Activated T-helper 1 cell treated with Interleukin-2 at 50 U/mL for 16 hours (primary cell): Measurements from ENCODE around the gene TCAF2.
"Not testable (repeated sequence)": the region's sequence is repeated elsewhere in the genome, so short reads cannot be mapped to it uniquely, and the experiment has no call there.

Experiments
- DNase-seq: peaks from one replicate; pipeline ENCODE4 v3.0.0-alpha.2; 2020; ENCODE audit warnings: low read depth

TCAF2 gene

DNA sequence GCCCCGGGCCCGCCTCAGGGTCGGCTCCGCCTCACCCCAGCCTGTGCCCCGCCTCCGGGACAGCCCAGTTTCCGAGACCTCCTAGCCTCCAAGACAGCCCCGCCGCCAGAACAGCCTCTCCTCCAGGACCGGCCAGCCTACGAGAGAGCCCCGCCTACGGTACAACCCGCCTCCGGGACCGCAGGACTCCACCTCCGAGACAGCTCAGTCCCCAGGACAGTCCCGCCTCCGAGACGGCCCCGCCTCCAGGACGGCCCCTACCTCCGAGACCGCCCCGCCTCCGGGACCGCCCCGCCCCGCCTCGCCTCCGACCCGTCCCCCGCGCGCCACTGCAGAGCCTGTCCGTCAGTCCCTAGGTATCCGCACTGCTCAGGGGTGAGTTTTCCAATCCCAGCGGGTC, at the start of gene TCAF2:
TSS of gene TCAF2 (plus strand) at position 329 of the 400 bp plus-strand sequence.
- DNase-seq: peak; percentile 52

DNA sequence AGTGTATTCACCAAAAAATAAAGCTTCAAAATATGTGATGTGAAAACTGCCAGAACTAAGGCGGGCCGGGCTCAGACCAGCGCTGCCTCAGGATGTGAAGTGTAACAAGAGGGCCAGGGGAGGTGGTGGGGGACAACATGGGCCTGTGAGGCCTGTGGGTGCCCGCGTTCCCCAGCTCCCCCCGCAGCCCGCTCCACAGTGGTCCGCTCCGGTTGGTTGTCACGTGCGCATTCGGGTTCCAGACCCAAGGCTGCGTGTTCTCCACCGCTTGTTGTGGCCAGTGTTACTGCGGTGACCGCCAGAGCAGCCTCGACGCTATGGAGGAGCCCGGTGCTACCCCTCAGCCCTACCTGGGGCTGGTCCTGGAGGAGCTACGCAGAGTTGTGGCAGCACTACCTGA, 49.3 kb upstream of the TCAF2 start, which contains the start of gene CTAGE15:
TSS of gene CTAGE15 (plus strand) at position 301 of the 400 bp plus-strand sequence. CDS start at position 318, 17 bp downstream.
- not testable (repeated sequence) for DNase-seq

GRCh38 chr7:143588183-143588582, 32.6 kb upstream of the TCAF2 start:
- not testable (repeated sequence) for DNase-seq

DNA sequence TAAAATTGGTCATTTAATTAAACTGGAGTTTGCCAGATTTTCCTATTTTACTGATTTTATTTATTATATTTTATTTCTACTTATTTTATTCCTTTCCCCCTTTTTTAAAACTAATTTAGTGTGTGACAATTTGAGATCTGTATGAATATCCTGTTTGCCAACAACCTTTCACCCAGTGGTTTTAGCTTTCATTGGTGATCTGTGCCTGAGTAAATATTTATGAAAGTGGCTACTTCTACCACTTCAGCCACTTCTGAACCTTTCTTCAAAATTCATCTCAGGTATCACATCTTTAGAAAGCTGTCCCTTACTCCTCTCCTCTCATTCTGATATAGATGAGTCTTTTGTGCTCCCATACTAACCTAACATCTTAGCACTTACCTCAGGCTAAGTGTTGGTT, 30.9 kb upstream of the TCAF2 start:
- not testable (repeated sequence) for DNase-seq

- DNase-seq: not testable (repeated sequence)
Observed at GRCh38 chr7:143598086-143598485, 22.7 kb upstream of the TCAF2 start.

DNA sequence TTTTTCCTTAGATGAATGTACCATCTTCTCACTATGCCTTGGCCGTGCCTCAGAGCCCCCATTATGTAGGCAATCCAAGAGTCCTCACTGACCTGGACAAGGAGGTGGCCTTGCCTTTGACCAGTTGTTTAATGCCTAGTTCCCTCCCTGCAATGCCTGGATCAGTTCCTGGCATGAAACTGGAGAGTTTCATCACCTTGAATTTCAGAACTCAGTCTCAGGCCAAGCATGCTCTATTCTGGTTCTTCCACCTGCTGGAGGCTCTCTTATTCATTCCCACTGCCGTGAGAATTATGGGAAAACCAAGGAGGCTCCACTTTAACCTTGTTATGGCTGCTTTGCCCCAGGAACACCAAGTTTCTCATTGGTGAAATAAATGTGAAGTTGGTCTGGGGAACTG, 17.2 kb upstream of the TCAF2 start:
- DNase-seq: not testable (repeated sequence)

DNA sequence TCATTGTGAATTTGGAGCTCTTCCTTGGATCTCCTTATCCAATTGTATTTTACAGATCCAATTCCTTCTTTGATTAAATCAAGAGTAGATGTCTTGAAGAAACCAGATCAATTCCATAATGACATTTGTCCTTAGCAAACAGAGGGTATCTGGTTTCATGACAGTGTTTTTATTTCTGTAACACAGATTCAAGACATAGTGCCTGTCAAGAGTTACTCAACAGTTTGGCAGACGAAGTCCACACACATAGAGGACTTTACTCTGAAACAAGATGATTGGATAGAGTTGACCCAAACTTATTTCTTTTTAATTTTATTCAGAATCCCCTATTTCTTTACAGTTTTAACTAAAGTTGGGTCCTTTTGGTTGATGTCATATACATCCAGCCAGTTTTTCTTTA, 14.7 kb upstream of the TCAF2 start:
- not testable (repeated sequence) for DNase-seq

- DNase-seq: not testable (repeated sequence)
Observed at GRCh38 chr7:143615545-143615944, 5.2 kb upstream of the TCAF2 start.

DNA sequence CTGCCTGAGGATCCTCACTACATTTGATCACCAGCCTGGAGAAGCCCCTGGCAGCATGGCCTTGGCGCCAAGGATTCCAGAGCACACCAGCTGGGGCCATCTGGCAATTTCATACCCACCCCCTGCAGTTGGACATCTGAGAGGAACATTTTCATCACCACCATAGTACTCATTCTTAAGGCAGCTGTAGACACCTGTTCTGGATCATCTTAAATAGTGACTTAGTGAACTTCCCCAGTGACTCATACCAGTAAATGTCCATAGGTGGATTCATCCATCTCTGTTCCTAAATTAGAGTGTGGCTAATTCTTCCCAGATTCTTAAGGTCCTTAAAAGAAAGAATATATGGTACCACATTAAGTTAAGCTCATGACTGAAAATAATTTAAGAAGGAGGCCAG, 3.6 kb upstream of the TCAF2 start:
- DNase-seq: not testable (repeated sequence)

GRCh38 chr7:143620058-143620457, 716 bp upstream of the TCAF2 start:
- not testable (repeated sequence) for DNase-seq

DNA sequence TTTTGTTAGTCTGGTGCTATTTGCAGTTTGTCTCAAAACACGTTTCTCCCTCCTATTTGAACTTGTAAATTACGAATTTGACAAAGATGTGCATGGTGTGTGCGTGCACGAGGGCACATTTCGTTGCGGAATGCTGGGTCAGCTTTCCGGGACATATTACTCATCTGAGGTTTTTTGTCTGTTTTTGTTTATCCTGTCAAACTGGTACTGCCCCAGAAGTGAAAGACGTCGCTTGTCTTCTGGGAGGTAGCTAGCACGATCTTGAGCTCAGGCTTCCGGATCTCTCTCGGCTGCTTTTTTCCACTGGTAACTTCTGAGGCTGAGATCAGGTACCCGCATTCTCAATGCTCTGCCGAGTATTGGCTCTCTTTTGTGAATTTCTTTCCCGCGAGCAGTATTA, 401 bp downstream of the TCAF2 start:
- DNase-seq: not testable (repeated sequence)

DNA sequence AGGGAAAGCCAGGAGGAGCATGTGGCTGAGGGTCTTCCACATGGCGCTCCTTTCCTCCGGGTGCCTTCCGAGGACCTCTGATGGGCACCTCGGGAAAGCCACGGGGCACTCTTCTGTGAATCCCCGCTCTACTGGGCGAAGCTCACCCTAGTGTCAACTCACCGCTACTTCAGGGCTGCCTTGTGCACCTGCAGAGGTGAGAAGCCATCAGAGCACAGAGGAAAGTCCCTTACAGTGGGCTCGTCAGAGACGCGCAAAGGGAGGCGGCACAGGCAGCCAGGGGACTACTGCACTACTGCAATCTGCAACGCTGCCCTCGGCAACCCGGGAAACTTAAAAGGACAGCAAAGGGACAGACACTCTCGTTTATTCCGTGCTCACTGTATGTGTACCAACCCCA, 1.4 kb downstream of the TCAF2 start:
- DNase-seq: not testable (repeated sequence)

GRCh38 chr7:143630653-143631052, 9.9 kb downstream of the TCAF2 start:
- not testable (repeated sequence) for DNase-seq

DNA sequence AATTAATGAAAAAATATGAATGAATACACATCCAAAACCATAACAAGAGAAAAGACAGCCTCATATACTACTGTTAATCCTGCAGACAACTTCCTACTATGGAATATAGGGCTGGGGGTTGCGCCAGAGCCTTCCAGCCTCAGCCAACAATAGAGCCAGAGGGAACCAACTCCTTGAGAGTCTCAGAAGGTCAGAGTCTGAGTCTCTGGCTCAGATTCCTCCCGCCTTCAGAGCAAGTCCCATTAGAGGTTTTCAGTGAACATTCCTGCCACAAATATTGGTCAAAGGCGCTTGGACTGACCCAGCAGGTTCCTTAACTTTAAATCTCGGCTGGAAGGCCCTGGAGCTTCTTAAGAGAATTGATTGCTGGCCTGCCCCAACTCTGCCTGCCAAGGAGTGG, 11.7 kb downstream of the TCAF2 start:
- not testable (repeated sequence) for DNase-seq

DNA sequence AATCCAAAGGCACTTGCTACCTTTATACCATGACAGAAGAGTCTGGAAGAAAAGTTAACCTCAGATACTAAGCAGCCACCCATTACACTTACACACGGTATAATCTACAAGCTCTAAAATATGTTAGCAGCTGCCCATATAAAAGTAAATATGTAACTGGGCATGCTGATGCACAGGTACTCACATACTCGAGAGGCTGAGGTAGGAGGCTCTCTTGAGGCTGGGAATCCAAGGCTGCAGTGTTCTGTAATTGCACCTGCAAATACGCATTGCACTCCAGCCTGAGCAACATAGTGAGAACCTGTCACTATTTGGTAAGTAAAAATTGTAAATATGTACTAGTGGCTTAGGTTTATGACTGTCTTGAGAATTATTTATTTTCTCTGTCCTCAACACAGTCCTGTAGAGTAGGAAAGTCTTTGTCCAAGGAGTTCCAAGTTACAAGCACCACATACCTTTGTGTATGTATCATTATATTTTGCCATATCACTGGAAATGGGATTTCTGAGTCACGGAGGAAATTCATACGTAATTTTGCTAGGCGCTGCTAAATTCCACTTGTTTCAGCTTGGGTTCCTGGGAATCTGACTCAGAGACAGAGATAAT, 12.3 kb downstream of the TCAF2 start:
- not testable (repeated sequence) for DNase-seq

GRCh38 chr7:143635364-143636240, 14.8 kb downstream of the TCAF2 start:
- DNase-seq: not testable (repeated sequence)

GRCh38 chr7:143639372-143639771, 18.6 kb downstream of the TCAF2 start:
- DNase-seq: not testable (repeated sequence)

GRCh38 chr7:143640528-143641189, 19.9 kb downstream of the TCAF2 start:
- DNase-seq: not testable (repeated sequence)

DNA sequence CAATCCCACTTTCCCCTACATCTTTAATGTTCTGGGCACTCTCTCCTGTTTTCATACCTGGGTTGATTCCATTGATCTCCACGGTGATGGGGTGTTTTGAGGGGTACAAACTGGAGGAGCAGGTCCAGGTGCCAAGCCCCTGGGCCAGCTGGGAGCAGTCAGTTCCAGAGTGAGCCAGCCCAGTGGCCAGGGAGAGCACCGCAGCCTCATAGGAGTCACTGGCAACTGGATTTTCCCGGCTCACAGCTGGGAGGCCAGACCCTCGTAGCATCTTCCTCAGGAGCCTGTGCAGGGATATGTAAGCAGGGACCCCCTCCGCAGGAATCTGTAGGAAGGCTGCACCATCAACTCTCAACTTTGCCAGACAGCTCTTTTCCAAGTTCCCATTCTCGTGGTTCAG, 25.8 kb downstream of the TCAF2 start:
- not testable (repeated sequence) for DNase-seq

GRCh38 chr7:143649902-143650301, 29.1 kb downstream of the TCAF2 start:
- DNase-seq: not testable (repeated sequence)

- not testable (repeated sequence) for DNase-seq
Observed at GRCh38 chr7:143650447-143650846, 29.7 kb downstream of the TCAF2 start.
